Ammon's horn (tissue), 1 donor: Measurements from ENCODE around the gene KRT17.
"Not testable (repeated sequence)": the region's sequence is repeated elsewhere in the genome, so short reads cannot be mapped to it uniquely, and the experiment has no call there.

Source experiments
- DNase-seq: peaks from one replicate; pipeline ENCODE4 v3.0.0-alpha.2; 2016; ENCODE audit warnings: low spot score

KRT17 gene

GRCh38 chr17:41592601-41593305, 31.6 kb downstream of the KRT17 start:
- no peak for DNase-seq

DNA sequence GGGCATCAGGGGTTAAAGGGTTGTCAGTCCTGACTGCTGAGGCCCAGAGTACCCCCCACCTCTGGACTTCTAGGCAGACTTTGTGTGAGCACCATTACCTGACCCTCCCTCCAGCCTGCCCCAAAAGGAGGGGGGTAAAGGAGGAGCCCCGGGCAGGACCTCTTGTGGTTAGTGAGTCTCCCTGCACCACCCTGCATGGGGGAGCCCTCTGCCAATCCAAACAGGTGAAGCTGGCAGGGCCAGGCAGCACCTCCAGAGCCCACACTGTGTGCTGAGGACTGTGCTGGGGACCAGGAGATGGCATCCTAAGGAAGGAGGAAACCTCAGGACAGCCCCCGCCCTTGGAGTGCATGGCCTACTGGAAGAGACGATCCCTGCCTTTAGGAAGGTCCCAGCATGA, 35.1 kb downstream of the KRT17 start:
- no peak for DNase-seq

GRCh38 chr17:41588126-41588810, 36.1 kb downstream of the KRT17 start:
- DNase-seq, result no peak

GRCh38 chr17:41586863-41587495, 37.4 kb downstream of the KRT17 start, which contains the start of gene KRT14:
KRT14 (minus strand) TSS chr17:41586895; CDS start chr17:41586834, 61 bp downstream.
- no peak for DNase-seq

DNA sequence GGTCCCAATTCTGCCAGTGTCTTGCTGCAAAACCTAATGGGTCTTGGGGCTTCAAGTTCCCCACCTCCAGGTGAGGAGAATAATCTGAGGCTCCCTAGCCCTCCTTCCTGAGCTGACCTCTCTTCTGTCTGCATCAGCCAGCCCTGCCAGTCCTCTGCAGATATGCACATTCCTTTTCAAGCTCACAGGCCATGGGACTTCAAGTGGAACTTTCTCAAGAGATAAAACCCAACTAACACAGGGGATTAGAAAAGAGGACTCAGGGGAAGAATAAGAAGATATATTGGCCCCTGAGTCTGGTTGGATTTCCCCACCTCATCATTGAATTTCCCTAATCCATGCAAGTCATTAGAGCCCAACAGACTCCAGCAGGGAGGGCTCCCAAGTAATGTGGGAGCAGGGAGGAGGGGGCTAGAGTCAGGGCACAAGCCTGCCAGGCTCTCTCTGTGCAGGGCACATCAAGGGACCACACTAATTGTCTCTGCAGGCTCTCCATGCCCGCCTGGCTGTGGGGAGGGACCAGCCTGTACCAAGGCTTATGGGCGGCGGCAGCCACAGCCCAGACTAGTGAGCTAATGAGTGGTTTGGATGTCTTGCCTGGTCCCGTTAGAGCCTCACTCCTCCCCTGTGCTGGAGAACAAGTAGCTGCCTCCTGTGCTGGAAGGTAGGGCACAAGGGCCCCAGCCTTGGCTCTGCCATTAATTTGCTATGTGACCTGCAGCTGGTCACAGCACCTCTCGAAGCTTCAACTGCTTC, 38.9 kb downstream of the KRT17 start:
- no peak for DNase-seq

DNA sequence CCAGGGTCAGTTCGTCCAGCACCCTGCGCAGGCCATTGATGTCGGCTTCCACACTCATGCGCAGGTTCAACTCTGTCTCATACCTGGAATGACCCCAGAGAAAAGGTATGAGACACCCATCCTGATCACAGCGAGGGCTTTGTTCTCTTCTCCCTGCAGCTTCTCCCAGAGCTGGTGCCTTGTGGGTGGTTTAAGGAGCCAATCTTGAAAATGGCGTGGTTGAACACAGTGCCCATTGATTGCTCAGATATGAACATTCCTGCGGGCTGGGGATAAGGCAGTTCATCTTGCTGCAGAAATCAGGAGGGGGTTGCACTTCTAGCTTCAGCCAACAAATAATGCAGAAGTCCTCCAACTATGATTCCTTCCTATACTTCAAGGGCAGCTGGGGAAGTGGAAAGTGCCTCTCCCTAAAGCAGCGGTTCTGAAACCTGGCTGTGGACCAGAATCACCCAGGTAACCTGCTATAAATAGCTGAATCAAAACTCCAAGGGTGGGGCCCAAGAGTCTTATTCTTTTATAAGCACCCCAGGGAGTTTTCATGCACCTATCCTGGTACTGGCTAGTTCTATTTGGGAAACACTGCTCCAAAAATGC, 39.9 kb downstream of the KRT17 start:
- not testable (repeated sequence) for DNase-seq

DNA sequence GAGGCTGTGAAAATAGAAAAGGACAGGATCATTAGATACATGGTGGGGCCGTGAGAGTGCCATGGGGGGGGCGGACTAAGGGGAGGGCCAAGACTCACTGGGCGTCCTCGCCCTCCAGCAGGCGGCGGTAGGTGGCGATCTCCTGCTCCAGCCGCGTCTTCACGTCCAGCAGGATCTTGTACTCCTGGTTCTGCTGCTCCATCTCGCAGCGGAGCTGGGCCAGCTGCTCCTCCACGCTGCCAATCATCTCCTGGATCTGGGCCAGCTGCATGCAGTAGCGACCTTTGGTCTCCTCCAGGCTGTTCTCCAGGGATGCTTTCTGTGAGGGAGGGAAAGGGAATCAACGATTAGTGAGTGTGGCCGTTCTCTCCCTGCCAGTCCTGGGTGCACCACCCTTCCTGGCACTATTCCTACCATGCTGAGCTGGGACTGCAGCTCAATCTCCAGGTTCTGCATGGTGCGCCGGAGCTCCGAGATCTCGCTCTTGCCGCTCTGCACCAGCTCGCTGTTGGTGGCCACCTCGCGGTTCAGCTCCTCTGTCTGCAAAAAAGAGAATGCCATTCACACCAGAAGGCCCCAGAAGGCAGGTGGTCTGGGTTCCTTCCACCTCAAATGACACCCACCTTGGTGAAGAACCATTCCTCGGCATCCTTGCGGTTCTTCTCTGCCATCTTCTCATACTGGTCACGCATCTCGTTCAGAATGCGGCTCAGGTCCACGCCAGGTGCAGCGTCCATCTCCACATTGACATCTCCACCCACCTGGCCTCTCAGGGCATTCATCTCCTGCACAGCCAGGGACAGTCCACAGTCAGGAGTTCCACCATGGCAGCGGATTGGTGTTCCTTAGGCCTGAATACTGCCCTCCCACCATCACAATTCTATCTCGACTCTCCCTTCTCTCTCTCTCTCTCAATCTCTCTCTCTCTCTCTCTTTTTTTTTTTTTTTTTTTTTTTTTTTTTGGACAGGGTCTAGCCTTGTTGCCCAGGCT, 40.9 kb downstream of the KRT17 start:
- no peak for DNase-seq

GRCh38 chr17:41582061-41582968, 42.1 kb downstream of the KRT17 start:
- not testable (repeated sequence) for DNase-seq

GRCh38 chr17:41581366-41582060, 42.9 kb downstream of the KRT17 start:
- no peak for DNase-seq

GRCh38 chr17:41580687-41581365, 43.5 kb downstream of the KRT17 start:
- DNase-seq, result no peak

- DNase-seq, result no peak
These were observed 44.2 kb downstream of the KRT17 start for GRCh38 chr17:41580244-41580575.

DNA sequence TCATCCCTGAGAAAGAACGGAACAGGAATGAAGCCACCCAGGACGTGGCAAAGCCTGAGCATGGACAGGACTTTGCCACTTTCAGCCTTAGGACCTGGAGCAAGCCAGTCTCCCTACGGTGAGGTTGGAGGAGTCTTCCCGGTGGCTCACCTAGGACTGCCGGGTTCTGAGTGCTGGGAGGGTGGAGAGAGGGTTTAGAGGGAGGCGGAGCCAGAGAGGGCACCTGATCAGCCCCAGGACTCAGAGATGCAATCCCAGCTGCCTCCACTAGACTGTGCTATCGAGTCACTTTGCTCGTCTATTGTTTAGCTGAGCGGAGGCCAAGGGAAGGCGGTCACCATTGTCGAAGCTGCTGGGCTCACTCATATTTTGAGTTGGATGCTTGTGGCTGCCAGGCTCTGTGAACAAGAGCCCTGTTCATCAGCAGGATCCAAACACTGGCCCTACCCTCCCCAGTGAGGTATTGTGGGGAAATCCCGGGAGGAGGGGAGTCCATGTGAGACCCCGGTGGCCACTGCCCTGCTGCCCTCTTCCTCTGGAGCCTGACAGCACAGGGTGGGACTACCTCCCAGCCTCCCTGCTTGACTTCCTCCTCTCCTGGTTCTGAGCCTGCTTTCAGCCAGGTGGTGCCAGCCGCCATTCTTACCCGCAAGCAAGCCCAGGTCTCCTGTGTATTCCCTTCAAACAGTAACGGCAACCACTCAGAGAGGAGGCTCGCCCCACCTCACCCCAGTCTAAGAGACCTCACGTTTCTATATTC, 44.7 kb downstream of the KRT17 start:
- DNase-seq, result peak; percentile 72

GRCh38 chr17:41578971-41579370, 45.4 kb downstream of the KRT17 start:
- DNase-seq, result no peak

DNA sequence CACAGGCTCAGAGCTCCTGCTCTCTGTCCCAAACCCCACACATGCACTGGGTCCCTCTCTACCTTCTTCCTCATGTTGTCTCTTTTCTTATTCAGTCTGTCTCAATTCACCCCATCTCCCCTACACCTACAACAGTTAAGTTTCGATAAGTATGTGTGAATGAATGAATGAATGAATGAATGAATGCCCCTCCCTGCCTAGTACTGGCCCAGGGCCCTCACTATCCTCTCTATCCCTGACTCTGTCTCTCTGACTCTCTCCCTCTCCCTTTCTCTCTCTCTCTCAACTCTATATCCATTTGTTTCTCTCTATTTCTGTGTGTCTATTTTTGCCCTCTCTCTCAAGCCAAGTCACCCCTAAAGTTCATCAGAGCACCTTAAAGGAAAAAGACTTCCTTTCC, 45.8 kb downstream of the KRT17 start:
- no peak for DNase-seq

DNA sequence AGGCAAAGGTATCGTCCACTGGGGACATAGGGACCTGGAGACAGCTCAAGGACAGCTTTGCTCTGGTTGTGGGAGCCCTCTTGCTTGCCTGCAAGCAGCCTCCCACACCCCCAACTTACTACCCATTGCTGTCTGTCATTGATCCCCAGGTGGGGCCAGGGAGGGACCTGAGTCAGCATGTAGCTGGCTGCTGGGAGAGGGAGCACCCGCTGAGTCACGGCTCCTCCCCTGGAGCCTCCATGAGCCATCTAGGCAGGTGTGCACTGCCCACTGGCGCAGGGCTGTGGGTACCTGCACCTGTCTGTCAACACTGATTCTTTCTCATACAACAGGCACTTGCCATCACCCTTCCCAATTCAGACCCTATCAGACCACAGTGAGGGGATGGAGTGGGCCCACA, 47.6 kb downstream of the KRT17 start:
- DNase-seq, result not testable (repeated sequence)

GRCh38 chr17:41575336-41575735, 49.0 kb downstream of the KRT17 start:
- no peak for DNase-seq

DNA sequence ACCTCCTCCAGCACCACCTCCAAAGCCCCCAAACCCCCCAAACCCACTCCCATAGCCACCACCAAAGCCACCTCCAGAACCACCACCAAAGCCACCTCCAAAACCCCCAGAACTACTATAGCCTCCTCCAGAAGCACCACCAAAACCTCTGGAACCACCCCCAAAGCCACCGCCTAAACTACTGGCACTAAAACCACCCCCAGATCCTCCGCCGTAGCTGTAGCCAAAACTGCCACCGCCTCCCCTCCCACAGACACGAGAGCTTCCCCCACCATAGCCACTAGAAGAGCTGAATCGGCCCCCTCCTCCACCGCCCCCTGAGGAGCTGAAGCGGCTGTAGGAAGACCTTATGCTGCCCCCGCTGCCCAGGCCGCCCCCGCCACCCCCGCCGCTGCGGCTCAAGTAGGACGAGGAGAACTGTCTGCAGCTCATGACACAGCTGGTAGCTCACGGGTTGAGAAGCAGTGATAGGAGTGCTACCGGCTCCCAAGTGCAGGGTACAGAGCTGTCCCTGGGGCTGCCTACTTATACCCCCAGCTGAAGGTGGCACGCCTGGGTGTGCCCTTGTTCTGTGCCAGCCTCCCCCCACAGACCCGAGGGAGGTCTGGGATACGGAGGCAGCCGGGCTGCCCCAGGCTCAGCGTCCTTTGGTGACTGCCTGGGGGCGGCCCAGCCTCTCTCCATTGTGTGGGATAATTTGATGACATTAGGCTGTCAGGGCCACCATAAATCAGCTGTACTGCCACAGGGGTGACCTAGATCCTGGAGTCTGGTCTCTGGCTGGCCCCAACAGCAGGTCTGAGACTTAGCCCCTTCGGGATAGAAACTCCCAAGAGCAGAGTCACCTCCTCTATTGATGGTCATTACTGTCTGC, 52.6 kb downstream of the KRT17 start, which contains the start of gene KRT9:
TSS of gene KRT9 (minus strand) at position 499 of the 874 bp plus-strand sequence. CDS start at position 432, 67 bp downstream.
- no peak for DNase-seq
